ENCODE results near the gene TMEM39A. TPM values are rescaled to one million over a fixed set of nuclear protein-coding genes. Genes with fewer than 3 reads are reported as not detected.

The TMEM39A gene
- total RNA-seq, 1 donor from 2014 or later: 52.9 TPM

DNA sequence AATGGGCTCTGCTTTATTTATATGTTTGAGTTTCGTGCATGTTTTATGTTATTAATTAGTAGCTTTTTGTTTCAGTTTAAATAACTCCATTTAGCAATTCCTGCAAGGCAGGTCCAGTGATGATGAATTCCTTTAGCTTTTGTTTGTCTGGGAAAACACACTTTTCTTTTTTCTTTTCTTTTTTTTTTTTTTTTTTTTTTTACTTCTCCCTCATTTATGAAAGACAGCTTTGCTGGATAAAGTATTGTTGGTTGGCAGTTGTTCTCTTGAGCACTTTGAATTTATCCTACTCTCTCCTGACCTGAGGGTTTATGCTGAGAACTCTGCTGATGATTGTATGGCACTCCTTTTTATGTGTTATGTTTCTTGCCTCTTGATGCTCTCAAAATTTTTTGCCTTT is 35.7 kb downstream of the TMEM39A start:
- TF ChIP-seq, protein P1, sequence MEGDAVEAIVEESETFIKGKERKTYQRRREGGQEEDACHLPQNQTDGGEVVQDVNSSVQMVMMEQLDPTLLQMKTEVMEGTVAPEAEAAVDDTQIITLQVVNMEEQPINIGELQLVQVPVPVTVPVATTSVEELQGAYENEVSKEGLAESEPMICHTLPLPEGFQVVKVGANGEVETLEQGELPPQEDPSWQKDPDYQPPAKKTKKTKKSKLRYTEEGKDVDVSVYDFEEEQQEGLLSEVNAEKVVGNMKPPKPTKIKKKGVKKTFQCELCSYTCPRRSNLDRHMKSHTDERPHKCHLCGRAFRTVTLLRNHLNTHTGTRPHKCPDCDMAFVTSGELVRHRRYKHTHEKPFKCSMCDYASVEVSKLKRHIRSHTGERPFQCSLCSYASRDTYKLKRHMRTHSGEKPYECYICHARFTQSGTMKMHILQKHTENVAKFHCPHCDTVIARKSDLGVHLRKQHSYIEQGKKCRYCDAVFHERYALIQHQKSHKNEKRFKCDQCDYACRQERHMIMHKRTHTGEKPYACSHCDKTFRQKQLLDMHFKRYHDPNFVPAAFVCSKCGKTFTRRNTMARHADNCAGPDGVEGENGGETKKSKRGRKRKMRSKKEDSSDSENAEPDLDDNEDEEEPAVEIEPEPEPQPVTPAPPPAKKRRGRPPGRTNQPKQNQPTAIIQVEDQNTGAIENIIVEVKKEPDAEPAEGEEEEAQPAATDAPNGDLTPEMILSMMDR (IDR thresholded peaks at IDR 0.05; ENCODE audit: insufficient read depth, low read length, poor library complexity, severe bottlenecking): no peak
- H3K36me3 ChIP-seq (ENCODE audit: control insufficient read depth, insufficient read depth, low read length): peaks cover 2% of the 10 kb centered on the region
- no peak overlapping the region for H3K4me3 ChIP-seq (ENCODE audit: low read depth, low read length)
- no peaks in the 10 kb centered on the region for H3K27me3 ChIP-seq (ENCODE audit: control insufficient read depth, insufficient read depth, low read length)
- no peak for DNase-seq (ENCODE audit: low read depth)

DNA sequence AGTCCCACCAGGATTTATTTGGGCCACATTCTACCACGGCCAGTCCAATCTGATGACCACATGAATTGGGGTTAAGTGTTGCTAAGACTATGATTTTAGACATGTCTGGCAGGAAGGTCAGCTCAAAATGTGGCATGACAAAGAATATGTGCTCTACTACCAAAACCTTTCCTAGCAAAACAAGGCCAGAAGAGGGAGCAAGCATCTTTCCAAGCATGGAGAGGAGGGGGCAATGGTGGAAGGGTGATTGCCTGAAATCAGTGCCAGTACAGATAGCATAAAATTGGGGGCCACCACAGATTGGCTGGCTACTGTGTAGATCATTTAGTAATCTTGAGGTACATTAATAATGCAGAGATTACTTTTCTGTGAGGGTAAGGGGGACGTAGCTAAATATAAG is 43.2 kb downstream of the TMEM39A start:
- Histone ChIP-seq H3K36me3 (ENCODE audit: control insufficient read depth, insufficient read depth, low read length) (no peaks in the 10 kb centered on the region), H3K4me3 (ENCODE audit: low read depth, low read length) (no peak overlapping the region), H3K27me3 (ENCODE audit: control insufficient read depth, insufficient read depth, low read length) (no peaks in the 10 kb centered on the region)
- TF ChIP-seq, protein P1 (IDR thresholded peaks at IDR 0.05; ENCODE audit: insufficient read depth, low read length, poor library complexity, severe bottlenecking): peak; percentile 1
- no peak for DNase-seq (ENCODE audit: low read depth)

DNA sequence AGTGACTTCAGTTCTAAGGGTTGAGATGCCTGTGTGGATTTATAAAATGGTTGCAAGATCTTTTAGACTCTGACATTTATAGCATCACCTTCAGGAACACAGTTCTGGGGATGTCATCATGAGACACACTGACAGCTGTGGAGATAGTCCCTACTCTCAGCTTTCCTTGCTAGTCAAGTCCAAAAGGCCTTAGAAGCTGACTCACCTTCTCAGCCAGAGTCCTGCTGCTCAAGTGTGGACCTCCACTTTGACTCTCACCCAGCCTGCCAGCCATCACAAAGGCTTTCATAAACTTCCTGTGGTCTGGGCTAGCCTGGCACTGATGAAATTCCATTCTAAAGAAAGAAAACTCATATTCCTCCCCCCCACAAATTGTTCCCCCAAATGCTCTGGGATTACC is 44.8 kb downstream of the TMEM39A start:
- no peak for DNase-seq (ENCODE audit: low read depth)
- Histone ChIP-seq H3K4me3 (ENCODE audit: low read depth, low read length) (no peak overlapping the region), H3K36me3 (ENCODE audit: control insufficient read depth, insufficient read depth, low read length) (no peaks in the 10 kb centered on the region), H3K27me3 (ENCODE audit: control insufficient read depth, insufficient read depth, low read length) (no peaks in the 10 kb centered on the region)
- TF ChIP-seq, protein P1 (IDR thresholded peaks at IDR 0.05; ENCODE audit: insufficient read depth, low read length, poor library complexity, severe bottlenecking): no peak

DNA sequence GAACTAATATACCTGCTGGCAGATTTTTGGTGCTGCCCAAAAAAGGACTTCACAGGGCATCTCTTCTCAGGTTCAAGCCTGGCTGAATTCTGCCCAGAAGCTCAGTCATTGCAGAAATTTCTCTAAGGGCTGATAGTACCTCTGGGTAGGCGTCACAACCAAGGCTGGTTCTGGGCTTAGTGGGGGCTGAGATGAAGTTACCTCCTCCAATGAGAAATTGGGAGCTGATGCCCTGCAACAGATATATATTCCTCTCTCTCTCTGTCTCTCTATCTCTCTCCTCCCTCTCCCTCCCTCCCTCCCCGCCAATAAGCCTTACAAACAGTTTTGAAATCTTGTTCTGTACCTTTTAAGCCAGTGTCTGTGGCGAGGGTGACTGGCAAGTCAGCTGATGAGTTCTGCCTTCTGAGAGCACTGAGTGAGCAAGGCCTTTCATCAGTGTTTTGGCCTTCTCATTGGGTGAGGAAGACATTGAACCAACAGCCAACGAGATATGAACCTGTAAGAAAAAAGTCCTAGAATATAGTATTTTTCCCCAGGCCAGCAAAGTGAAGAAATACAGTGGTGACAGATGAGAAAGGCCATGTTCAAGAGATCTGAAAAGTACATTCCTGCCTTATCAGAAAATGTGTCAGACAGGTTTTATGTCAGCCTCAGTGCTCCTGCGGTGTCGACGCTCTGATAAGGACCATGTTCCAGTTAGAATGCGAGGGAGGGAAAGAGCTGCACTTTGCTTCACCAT is 45.5 kb downstream of the TMEM39A start:
- TF ChIP-seq, protein P1 (IDR thresholded peaks at IDR 0.05; ENCODE audit: insufficient read depth, low read length, poor library complexity, severe bottlenecking): no peak
- H3K27me3 ChIP-seq (ENCODE audit: control insufficient read depth, insufficient read depth, low read length): no peaks in the 10 kb centered on the region
- H3K4me3 ChIP-seq (ENCODE audit: low read depth, low read length): no peak overlapping the region
- DNase-seq (ENCODE audit: low read depth): no peak
- no peaks in the 10 kb centered on the region for H3K36me3 ChIP-seq (ENCODE audit: control insufficient read depth, insufficient read depth, low read length)

DNA sequence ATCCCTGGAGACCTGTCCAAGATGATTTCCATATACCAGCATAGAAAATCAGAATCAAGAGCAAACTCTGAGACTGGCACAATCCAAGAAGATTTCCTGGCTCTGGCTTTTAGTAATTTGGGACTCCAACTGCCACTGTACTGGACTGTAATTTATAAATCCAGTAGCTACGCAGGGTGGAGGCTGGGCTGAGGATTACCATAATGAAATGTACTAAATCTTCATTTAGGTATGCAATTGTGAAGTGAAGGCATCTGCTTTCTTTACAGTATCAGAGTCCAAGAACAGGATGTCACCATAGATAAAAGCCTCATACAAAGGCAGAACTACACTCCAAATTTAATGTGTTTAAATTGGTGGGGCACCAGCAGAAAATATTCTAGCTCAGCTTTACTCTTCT is 46.5 kb downstream of the TMEM39A start:
- H3K27me3 ChIP-seq (ENCODE audit: control insufficient read depth, insufficient read depth, low read length): no peaks in the 10 kb centered on the region
- no peaks in the 10 kb centered on the region for H3K36me3 ChIP-seq (ENCODE audit: control insufficient read depth, insufficient read depth, low read length)
- DNase-seq (ENCODE audit: low read depth): no peak
- no peak overlapping the region for H3K4me3 ChIP-seq (ENCODE audit: low read depth, low read length)
- TF ChIP-seq, protein P1 (IDR thresholded peaks at IDR 0.05; ENCODE audit: insufficient read depth, low read length, poor library complexity, severe bottlenecking): no peak
